DND-41 (cell line): ENCODE measurements around the gene MYLK4.

ENCODE experiments used
- ATAC-seq: fragments of 200-7000 bp; cut with Tn5 transposase; 3 replicates; pipeline ENCODE4 v1.9.1; 2021; ENCODE audit warnings: low read depth; ENCODE audit not compliant: insufficient read depth
- DNase-seq: peaks from one replicate; pipeline ENCODE4 v3.0.0-alpha.2; 2020
- H2AFZ ChIP-seq: 2 replicates; pipeline ENCODE4 v1.6.0; 2012; ENCODE audit warnings: low read depth, low read length
- H3K27ac ChIP-seq: 2 replicates; pipeline ENCODE4 v1.5.1; 2012; ENCODE audit warnings: low read length, inconsistent platforms
- H3K27me3 ChIP-seq: fragments of 200-600 bp; sonication (generic); 2 replicates; pipeline ENCODE4 v1.6.0; 2012; ENCODE audit warnings: low read length, mild to moderate bottlenecking, inconsistent platforms; ENCODE audit not compliant: insufficient read depth, poor library complexity
- H3K36me3 ChIP-seq: 2 replicates; pipeline ENCODE4 v1.5.1; 2012; ENCODE audit warnings: low read length, inconsistent platforms; ENCODE audit not compliant: insufficient read depth
- H3K4me1 ChIP-seq: 2 replicates; pipeline ENCODE4 v1.5.1; 2012; ENCODE audit warnings: mild to moderate bottlenecking, low read length; ENCODE audit not compliant: insufficient read depth
- H3K4me2 ChIP-seq: 2 replicates; pipeline ENCODE4 v1.6.0; 2012; ENCODE audit warnings: mild to moderate bottlenecking, moderate library complexity, low read length, inconsistent platforms; ENCODE audit not compliant: insufficient read depth
- H3K4me3 ChIP-seq, 2 experiments: fragments of 200-600 bp in 1 of 2; shearing (Covaris generic) in 1 of 2; 2 replicates each; pipeline ENCODE4 v1.5.1; 2012 to 2016; ENCODE audit warnings: inconsistent platforms in 2 of 2, low read length in 2 of 2, mild to moderate bottlenecking in 2 of 2, low read depth in 1 of 2, moderate library complexity in 1 of 2
- H3K79me2 ChIP-seq: 2 replicates; pipeline ENCODE4 v1.6.0; 2012; ENCODE audit warnings: low read length, inconsistent platforms; ENCODE audit not compliant: insufficient read depth
- H3K9ac ChIP-seq: 2 replicates; pipeline ENCODE4 v1.6.0; 2012; ENCODE audit warnings: low read depth, mild to moderate bottlenecking, inconsistent platforms, low read length, moderate library complexity
- H3K9me3 ChIP-seq: 2 replicates; pipeline ENCODE4 v1.5.1; 2012; ENCODE audit warnings: low read length, moderate library complexity, mild to moderate bottlenecking, inconsistent platforms; ENCODE audit not compliant: insufficient read depth, severe bottlenecking
- H4K20me1 ChIP-seq: 2 replicates; pipeline ENCODE4 v1.6.0; 2012; ENCODE audit warnings: low read length; ENCODE audit not compliant: insufficient read depth
- EZH2 ChIP-seq: IDR thresholded peaks from 3 replicates; pipeline ENCODE4 v1.6.1; 2012; ENCODE audit warnings: borderline replicate concordance, low read depth, mild to moderate bottlenecking, moderate library complexity, low read length, inconsistent platforms; ENCODE audit not compliant: severe bottlenecking
- TF ChIP-seq, protein P1 (sequence below): IDR thresholded peaks from 2 replicates; pipeline ENCODE4 v1.5.1; 2012; ENCODE audit warnings: borderline replicate concordance, low read length, moderate library complexity, mild to moderate bottlenecking; ENCODE audit not compliant: poor library complexity, severe bottlenecking; ENCODE audit errors: extremely low read depth

Gene MYLK4

DNA sequence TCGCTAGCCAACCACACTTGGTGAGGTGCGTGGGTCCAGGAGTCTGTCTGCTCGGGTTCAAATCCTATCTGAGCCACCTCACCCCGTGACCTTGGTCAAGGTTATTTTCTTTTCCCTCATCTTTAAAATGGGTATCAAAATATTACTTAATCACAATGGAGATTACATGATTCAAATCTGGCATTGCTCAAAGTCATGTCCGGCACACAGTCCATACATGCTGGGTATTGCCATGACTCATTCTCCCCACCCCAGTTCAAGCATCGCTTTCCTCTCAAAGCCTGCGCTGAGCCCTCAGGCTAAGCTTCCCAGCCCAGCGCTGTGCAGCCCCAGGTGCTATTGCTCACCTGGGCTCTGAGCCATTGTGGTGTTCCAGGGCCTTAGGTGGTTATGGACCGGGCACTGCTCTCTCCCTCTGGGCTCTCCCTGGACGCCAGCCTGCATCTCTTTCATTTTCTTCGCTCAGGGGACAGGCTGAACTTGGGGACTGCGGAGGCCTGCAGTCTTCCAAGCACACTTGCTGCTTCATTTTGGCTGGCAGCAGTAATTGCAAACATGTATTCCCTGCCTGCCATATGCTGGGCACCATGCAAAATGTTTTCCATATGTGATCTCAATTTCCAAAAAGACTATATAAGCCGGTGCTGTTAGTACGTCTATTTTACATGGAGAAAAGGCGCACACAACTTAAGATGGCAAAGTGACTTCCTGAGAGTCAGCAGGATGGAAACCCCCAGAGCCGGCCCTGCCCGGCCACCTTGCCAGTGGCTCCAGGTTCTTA, 41.8 kb upstream of the MYLK4 start:
- Histone ChIP-seq H3K9ac (no peak overlapping the region), H2AFZ (no peak overlapping the region), H3K36me3 (peaks cover 8% of the 10 kb centered on the region; the same call in 1 of the 2 replicates), H3K27me3 (no peaks in the 10 kb centered on the region), H3K79me2 (peaks cover 5% of the 10 kb centered on the region; the same call in 1 of the 2 replicates), H3K27ac (no peak overlapping the region), H3K4me3 (no peak overlapping the region), H3K9me3 (no peaks in the 10 kb centered on the region), H3K4me2 (no peak overlapping the region), H4K20me1 (peaks cover 26% of the 10 kb centered on the region; the same call in 1 of the 2 replicates), H3K4me1 (peaks cover 6% of the 10 kb centered on the region; the same call in 1 of the 2 replicates)
- TF ChIP-seq EZH2: no peak
- TF ChIP-seq, protein P1, sequence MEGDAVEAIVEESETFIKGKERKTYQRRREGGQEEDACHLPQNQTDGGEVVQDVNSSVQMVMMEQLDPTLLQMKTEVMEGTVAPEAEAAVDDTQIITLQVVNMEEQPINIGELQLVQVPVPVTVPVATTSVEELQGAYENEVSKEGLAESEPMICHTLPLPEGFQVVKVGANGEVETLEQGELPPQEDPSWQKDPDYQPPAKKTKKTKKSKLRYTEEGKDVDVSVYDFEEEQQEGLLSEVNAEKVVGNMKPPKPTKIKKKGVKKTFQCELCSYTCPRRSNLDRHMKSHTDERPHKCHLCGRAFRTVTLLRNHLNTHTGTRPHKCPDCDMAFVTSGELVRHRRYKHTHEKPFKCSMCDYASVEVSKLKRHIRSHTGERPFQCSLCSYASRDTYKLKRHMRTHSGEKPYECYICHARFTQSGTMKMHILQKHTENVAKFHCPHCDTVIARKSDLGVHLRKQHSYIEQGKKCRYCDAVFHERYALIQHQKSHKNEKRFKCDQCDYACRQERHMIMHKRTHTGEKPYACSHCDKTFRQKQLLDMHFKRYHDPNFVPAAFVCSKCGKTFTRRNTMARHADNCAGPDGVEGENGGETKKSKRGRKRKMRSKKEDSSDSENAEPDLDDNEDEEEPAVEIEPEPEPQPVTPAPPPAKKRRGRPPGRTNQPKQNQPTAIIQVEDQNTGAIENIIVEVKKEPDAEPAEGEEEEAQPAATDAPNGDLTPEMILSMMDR: no peak
- no peak for ATAC-seq
- DNase-seq: no peak

DNA sequence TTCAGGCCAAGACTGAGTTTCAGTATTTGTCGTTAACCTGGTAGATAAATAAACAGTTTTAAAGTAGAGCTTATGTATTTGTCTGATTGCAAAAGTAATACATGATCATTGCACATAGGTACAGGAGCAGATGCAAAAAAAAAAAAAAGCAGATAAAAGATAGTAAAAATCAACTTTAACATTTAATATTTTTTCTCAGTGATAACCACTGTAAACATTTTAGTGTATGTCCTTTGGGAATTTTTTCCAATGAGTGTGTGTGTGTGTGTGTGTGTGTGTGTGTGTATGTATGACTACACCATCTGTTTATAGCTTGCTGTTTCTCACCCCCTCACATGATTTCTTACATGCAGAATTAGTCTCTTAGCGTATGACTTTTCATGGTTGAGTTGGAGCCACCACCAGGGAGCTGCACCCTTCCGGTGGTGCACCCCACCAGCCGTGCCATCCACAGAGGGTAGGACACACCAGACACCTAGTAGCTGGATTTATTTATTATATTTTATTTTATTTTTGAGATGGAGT, 40.8 kb upstream of the MYLK4 start:
- peaks cover 11% of the 10 kb centered on the region for H3K79me2 ChIP-seq
- no peak overlapping the region for H3K4me3 ChIP-seq
- ATAC-seq (no peak), DNase-seq (no peak)
- no peak overlapping the region for H3K27ac ChIP-seq
- H3K9ac ChIP-seq: no peak overlapping the region
- no peak overlapping the region for H3K4me2 ChIP-seq
- H3K9me3 ChIP-seq: no peaks in the 10 kb centered on the region
- no peaks in the 10 kb centered on the region for H3K4me1 ChIP-seq
- H4K20me1 ChIP-seq: peaks cover 25% of the 10 kb centered on the region; the same call in 1 of the 2 replicates
- H3K36me3 ChIP-seq: peaks cover 15% of the 10 kb centered on the region; the same call in 1 of the 2 replicates
- no peak overlapping the region for H2AFZ ChIP-seq
- no peaks in the 10 kb centered on the region for H3K27me3 ChIP-seq
- TF ChIP-seq, protein P1: no peak
- TF ChIP-seq EZH2: no peak

DNA sequence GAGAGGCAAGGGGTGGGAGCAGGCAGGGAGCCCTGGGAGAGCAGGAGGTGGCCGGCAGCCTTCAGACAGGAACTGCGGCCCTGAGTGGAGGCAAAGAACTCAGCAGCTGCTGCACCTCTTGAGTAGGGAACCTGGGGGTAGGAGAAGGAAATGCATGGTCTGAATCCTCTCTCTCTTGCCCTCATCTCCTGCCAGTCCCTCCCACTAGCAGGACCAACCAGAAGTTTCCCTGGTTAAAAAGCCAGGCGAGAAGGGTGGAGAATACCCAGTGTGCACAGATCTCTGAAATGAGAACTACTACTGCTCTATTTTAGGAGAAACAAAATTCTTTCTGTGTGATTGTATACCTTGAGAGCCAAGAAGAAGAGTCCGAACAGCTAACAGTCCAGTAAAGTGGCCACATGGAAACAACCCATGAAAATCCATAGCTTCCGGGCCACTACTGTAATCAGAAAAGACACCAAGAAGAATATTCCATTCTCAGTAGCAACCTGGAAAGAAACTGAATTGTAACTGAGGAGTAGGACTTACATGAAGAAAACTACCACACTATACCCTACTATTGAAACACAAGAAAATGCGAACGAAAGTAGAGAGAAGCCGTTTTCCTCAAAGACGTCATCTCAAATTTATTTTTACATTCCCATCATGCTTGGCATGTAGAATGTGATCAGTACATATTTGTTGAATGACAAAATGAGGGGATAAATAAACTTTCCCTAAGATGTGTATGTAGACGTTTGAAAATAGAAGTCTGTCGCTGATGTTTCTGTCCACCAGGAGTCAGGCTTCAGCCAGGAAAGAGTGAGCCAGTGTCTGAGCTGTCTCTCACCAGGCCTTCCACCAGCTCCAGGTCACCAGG, 40.1 kb upstream of the MYLK4 start:
- Histone ChIP-seq H4K20me1 (peaks cover 25% of the 10 kb centered on the region; the same call in 1 of the 2 replicates), H3K27ac (no peak overlapping the region), H3K4me3 (no peak overlapping the region), H3K9me3 (no peaks in the 10 kb centered on the region), H2AFZ (no peak overlapping the region), H3K36me3 (peaks cover 22% of the 10 kb centered on the region; the same call in 1 of the 2 replicates), H3K79me2 (peaks cover 18% of the 10 kb centered on the region), H3K4me1 (no peaks in the 10 kb centered on the region), H3K4me2 (no peak overlapping the region), H3K9ac (no peak overlapping the region), H3K27me3 (no peaks in the 10 kb centered on the region)
- TF ChIP-seq EZH2: no peak
- TF ChIP-seq, protein P1: peak; percentile 69
- ATAC-seq: peak; percentile 77
- peak; percentile 36 for DNase-seq
